ENCODE results near the gene STRN. TPM values are rescaled to one million over a fixed set of nuclear protein-coding genes. Genes with fewer than 3 reads are reported as not detected.
"Not testable (repeated sequence)": the region's sequence is repeated elsewhere in the genome, so short reads cannot be mapped to it uniquely, and the experiment has no call there.

STRN gene
- total RNA-seq, 1 donor from 2014 or later, result 13.5 TPM

DNA sequence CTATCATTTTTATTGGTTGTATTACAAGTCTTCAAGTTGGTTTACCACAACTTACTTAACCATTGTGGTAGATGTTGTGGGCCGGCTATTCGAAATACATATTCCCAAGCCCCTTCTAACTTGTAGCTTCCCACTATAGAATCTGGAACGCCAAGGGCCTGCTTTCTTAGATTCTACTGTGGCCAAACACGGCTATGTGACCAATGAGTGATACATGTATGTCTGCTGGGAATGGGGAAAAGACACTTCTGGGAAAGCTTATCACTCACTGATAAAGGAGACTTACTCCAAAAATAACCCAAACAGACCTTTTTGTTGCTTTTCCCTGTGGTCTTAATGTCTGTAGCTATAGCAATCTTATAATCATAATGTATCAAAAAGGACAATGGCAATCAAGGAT is 24.5 kb downstream of the STRN start:
- TF ChIP-seq CTCF (IDR thresholded peaks at IDR 0.05; ENCODE audit: insufficient read depth, low read length, poor library complexity, severe bottlenecking), result no peak
- Histone ChIP-seq H3K27me3 (ENCODE audit: control insufficient read depth, insufficient read depth, low read length) (no peaks in the 10 kb centered on the region), H3K36me3 (ENCODE audit: control insufficient read depth, insufficient read depth, low read length) (no peaks in the 10 kb centered on the region), H3K4me3 (ENCODE audit: low read depth, low read length) (no peak overlapping the region)
- no peak for DNase-seq (ENCODE audit: low read depth)

- DNase-seq (ENCODE audit: low read depth); H3K4me3 ChIP-seq (ENCODE audit: low read depth, low read length); H3K27me3 ChIP-seq (ENCODE audit: control insufficient read depth, insufficient read depth, low read length); H3K36me3 ChIP-seq (ENCODE audit: control insufficient read depth, insufficient read depth, low read length): not testable (repeated sequence)
Measured at GRCh38 chr2:36936526-36936925, 29.8 kb downstream of the STRN start.

DNA sequence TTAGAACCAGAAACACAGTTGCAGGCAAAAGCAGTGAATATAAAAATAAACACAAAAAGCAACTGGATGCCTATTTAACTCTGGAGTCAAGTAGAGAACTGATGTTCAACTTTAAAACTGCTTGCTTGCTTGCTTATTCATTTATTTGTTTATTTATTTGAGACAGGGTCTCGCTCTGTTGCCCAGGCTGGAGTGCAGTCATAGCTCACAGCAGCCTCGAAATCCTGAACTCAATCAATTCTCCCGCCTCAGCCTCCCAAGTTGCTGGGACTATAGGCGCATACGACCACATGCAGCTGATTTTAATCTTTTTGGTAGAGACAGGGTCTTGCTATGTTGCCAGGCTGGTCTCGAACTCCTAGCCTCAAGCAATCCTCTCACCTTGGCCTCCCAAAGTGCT is 34.6 kb downstream of the STRN start:
- DNase-seq (ENCODE audit: low read depth); H3K4me3 ChIP-seq (ENCODE audit: low read depth, low read length); H3K27me3 ChIP-seq (ENCODE audit: control insufficient read depth, insufficient read depth, low read length); H3K36me3 ChIP-seq (ENCODE audit: control insufficient read depth, insufficient read depth, low read length): not testable (repeated sequence)

DNA sequence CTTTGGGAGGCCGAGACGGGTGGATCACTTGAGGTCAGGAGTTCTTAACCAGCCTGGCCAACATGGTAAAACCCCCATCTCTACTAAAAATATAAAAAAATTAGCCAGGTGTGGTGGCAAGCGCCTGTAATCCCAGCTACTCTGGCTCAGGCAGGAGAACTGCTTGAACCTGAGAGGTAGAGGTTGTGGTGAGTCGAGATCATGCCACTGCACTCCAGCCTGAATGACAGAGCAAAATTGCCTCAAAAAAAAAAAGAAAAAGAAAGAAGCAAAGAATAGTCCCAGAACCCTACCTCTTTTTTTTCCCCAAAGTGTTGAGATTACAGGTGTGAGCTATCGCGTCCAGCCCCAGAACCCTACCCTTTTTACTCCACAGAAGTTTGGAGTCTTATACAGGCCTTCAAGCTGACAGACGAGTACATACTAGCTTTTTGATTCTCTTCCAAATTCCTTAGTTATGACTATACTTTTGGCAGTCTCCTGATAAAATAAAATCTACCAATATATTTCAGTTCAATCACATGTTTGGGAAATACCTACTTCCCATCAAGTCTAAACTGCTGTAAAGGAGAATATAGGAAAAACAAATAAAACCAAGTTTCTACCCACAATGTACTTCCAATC is 35.4 kb downstream of the STRN start:
- not testable (repeated sequence) for H3K36me3 ChIP-seq (ENCODE audit: control insufficient read depth, insufficient read depth, low read length); DNase-seq (ENCODE audit: low read depth); H3K4me3 ChIP-seq (ENCODE audit: low read depth, low read length)

GRCh38 chr2:36926175-36927132 is 39.9 kb downstream of the STRN start:
- not testable (repeated sequence) for DNase-seq (ENCODE audit: low read depth); H3K4me3 ChIP-seq (ENCODE audit: low read depth, low read length); H3K36me3 ChIP-seq (ENCODE audit: control insufficient read depth, insufficient read depth, low read length); H3K27me3 ChIP-seq (ENCODE audit: control insufficient read depth, insufficient read depth, low read length)

More for the DNA sequence above, 35.4 kb downstream of the STRN start:
- not testable (repeated sequence) for H3K27me3 ChIP-seq (ENCODE audit: control insufficient read depth, insufficient read depth, low read length)

GRCh38 chr2:36922629-36923028 is 43.7 kb downstream of the STRN start:
- DNase-seq (ENCODE audit: low read depth); H3K36me3 ChIP-seq (ENCODE audit: control insufficient read depth, insufficient read depth, low read length); H3K27me3 ChIP-seq (ENCODE audit: control insufficient read depth, insufficient read depth, low read length); H3K4me3 ChIP-seq (ENCODE audit: low read depth, low read length): not testable (repeated sequence)

DNA sequence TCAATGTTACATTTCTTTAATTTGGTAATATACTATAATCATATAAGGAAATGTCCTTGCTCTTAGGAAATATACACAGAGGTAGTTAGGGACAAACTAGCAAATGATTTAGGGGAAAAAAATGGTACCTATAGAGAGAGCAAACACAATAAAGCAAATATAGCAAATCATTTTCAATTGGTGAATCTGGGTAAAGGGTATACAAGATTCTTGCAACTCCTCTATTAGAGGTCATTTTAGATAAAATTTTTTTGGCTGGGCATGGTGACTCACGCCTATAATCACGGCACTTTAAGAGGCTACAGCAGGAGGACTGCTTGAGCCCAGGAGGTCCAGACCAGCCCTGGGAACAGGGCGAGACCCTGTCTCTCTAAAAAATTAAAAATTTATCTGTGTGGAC is 44.4 kb downstream of the STRN start:
- Histone ChIP-seq H3K36me3 (ENCODE audit: control insufficient read depth, insufficient read depth, low read length) (no peaks in the 10 kb centered on the region), H3K27me3 (ENCODE audit: control insufficient read depth, insufficient read depth, low read length) (no peaks in the 10 kb centered on the region), H3K4me3 (ENCODE audit: low read depth, low read length) (no peak overlapping the region)
- no peak for DNase-seq (ENCODE audit: low read depth)
- no peak for TF ChIP-seq CTCF (IDR thresholded peaks at IDR 0.05; ENCODE audit: insufficient read depth, low read length, poor library complexity, severe bottlenecking)

DNA sequence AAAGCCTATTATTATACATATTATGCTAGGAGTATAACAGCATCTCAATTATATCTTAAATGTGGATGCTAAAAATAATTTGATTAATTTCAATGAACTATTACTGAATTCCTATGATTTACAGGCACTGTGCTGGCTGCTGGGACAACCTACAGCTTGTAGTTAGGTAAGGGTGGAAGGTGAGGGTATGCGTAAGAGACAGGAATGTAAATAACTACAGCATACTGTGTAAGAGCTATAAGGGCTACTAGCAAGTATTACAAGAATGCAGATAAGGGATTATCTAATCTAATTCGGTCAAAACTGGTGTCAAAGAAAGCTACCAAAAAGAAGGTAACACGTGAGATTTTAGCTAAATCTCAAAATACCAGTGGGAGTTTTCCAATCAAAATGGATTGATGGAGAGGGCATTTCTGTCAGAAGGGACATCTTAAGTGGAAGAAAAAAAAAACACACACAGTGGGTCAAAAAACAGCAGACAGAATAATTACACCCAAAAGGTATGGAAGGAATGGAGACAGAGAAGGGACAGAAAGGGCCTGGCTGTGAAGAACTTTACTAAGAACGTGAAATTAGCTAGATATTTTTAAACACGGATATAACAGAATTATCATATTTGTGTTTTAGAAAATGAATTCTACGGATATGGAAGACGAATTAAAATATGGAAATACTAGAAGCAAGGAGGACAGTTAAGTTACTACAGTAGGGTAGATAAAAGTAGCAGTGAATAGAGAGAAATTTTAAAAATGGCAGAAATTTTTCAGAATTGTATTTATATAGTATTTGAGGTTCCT is 47.1 kb downstream of the STRN start:
- H3K27me3 ChIP-seq (ENCODE audit: control insufficient read depth, insufficient read depth, low read length), result no peaks in the 10 kb centered on the region
- no peak overlapping the region for H3K4me3 ChIP-seq (ENCODE audit: low read depth, low read length)
- no peaks in the 10 kb centered on the region for H3K36me3 ChIP-seq (ENCODE audit: control insufficient read depth, insufficient read depth, low read length)
- TF ChIP-seq CTCF (IDR thresholded peaks at IDR 0.05; ENCODE audit: insufficient read depth, low read length, poor library complexity, severe bottlenecking), result no peak
- no peak for DNase-seq (ENCODE audit: low read depth)

Measured in kidney epithelial cell (primary cell).